Epithelial cell of esophagus (primary cell): ENCODE data around the gene SC5D.

Experiments used
- DNase-seq: peaks from one replicate; pipeline ENCODE4 v3.0.0; 2010; ENCODE audit warnings: low read depth
- H3K4me3 ChIP-seq: 2 replicates; pipeline ENCODE4 v1.5.1; 2011; ENCODE audit warnings: mild to moderate bottlenecking, low read length, control low read depth
- TF ChIP-seq, protein P1 (sequence below): IDR thresholded peaks from 2 replicates; pipeline ENCODE4 v1.5.1; 2011; ENCODE audit warnings: low read depth, mild to moderate bottlenecking, low read length, control low read depth, inconsistent platforms; ENCODE audit not compliant: insufficient read depth; ENCODE audit errors: missing control alignments

The SC5D gene

DNA sequence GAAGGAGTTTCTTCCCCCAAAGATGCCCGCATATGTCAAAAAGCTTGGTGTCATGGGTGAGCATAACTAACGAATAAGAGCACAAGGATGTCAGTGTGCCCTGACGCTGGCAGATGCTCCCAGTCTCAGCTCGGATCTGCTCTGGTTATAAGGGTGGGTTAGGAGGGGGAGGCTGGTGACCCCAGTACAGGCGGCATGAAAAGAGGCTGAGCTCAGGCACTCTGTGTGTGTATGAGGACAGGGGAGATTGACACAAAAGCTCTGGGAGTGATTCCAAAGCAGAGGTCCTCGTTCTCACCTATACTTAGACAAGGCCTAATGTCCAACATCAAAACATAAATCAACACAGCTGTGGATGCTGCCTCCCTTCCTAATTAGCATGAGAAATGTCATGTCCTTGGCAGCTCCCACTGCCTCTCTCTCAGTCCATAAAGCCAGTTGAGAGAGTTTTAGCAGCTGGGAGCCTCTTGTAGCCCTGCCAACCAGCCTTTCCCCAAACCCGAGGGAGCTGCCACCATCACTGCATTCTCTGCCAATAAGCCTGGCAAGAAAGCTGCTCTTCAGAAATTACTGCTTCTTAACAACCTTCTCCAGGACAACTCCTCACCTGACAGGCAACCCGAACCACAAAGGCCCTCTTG, 59.8 kb downstream of the SC5D start:
- no peak for DNase-seq
- no peak overlapping the region for H3K4me3 ChIP-seq
- TF ChIP-seq, protein P1, sequence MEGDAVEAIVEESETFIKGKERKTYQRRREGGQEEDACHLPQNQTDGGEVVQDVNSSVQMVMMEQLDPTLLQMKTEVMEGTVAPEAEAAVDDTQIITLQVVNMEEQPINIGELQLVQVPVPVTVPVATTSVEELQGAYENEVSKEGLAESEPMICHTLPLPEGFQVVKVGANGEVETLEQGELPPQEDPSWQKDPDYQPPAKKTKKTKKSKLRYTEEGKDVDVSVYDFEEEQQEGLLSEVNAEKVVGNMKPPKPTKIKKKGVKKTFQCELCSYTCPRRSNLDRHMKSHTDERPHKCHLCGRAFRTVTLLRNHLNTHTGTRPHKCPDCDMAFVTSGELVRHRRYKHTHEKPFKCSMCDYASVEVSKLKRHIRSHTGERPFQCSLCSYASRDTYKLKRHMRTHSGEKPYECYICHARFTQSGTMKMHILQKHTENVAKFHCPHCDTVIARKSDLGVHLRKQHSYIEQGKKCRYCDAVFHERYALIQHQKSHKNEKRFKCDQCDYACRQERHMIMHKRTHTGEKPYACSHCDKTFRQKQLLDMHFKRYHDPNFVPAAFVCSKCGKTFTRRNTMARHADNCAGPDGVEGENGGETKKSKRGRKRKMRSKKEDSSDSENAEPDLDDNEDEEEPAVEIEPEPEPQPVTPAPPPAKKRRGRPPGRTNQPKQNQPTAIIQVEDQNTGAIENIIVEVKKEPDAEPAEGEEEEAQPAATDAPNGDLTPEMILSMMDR = no peak

DNA sequence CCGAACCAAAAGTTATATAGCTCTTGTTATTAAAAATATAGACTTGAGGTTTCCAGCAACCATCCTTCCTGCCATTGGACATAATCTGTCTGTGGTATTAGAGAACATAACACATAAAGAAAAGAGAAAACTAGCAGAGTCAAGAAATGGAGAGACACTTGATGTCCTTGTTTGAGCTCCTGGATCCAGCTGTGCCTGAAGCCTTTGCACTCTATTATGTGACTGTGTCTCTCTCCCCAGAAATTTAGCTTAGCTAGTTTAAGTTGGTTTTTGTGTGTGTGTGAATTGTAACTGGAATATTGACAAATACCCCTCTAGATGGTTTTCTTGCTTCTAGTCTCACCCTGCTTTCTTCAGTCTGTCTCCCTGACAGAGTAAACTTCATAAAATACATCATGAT, 61.6 kb downstream of the SC5D start:
- TF ChIP-seq, protein P1 = no peak
- DNase-seq = no peak
- no peak overlapping the region for H3K4me3 ChIP-seq

DNA sequence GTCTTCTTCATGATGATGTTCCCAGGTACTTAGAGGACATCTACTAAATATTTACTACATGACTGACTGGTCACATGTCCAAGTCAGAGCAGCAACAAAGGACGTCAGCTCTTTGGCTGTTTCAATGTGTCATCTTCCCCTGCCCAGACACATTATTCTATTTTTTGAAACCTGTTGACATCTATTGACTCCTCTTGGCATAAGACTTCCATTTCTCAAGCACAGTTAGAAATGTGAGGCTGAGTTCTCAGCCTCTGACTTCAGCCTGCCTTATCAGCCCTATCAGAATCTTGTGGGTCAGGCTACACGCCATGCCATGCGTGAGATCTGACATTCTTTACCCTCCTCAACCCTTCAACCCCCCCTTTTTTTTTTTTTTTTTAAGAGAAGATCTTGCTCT, 63.8 kb downstream of the SC5D start:
- TF ChIP-seq, protein P1 = no peak
- H3K4me3 ChIP-seq = no peak overlapping the region
- peak; percentile 68 for DNase-seq
